GM10847 (cell line): Measurements from ENCODE around the gene TMEM266.

Experiments used
- POLR2A ChIP-seq: IDR thresholded peaks from 2 replicates; pipeline ENCODE4 v1.6.1; 2011; ENCODE audit not compliant: insufficient read length; ENCODE audit errors: extremely low read depth

Gene TMEM266

DNA sequence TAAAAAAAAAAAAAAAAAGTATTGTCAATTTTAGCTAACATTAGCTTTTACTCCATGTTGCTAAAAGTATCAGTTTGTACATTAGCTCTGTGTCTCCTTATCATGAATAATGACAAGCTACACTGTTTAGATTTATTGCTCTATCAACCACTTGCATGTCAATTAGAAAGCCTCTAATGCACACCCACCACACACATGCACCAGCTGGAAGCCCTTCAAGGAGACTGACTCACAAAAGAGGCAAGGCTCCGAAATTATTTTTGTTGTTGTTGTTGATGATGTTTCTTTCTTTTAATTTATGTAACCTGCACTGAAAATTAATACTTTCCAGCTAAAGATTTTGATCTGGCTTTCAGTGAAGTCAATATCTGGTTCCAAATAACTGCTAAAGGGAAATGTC is 180.0 kb downstream of the TMEM266 start:
- no peak for TF ChIP-seq POLR2A

GRCh38 chr15:76245072-76245610 is 185.4 kb downstream of the TMEM266 start:
- TF ChIP-seq POLR2A, result no peak

- TF ChIP-seq POLR2A, result no peak
Observed at GRCh38 chr15:76251717-76252116, 191.9 kb downstream of the TMEM266 start.

GRCh38 chr15:76252249-76252648 is 192.5 kb downstream of the TMEM266 start:
- TF ChIP-seq POLR2A, result no peak

DNA sequence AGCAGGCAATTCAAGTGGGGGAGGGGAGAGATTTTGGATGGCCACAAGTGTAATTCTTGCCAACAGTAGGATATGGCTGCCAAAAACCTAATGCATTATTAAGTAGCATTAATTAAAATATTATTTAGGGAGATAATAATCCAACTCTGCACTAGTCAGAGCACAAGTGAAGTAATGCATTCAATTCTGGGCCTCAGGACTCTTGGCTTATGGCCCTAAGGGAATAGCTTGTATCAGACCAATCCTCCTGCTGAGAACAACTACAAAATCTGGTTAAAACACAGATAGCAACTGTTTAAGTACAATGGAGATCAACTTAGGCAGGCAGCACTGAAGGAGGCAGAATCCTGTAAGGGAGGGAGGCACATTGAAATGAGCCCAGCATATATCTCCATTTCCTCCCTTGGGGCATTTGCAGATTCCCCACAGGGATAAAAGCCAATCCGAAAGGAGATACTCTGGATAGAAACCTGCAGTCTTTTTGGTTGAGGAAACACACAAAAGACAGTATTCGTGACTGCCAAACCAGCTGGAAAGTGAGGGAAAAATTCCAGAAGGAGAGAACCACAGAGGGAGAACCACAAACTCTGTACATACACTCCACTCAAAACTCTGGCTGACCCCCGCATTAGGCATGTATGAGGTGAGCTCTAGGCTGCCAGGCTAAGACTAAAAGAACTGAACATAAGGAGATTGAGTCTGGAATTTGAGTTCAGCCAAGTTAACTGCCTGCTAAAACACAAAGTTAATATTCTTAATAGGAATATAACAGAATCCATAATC is 194.1 kb downstream of the TMEM266 start:
- TF ChIP-seq POLR2A, result no peak
